SU-DHL-6 (cell line): ENCODE data around the gene FAM200B.

Experiments
- H2AFZ ChIP-seq: fragments of 200-600 bp; sonication (generic); 2 replicates; pipeline ENCODE4 v1.6.1; 2014; ENCODE audit warnings: low read depth, mild to moderate bottlenecking, moderate library complexity, mixed read lengths, antibody characterized with exemption, low read length; ENCODE audit not compliant: severe bottlenecking
- H3F3A ChIP-seq: fragments of 200-600 bp; shearing (Covaris generic); 2 replicates; pipeline ENCODE4 v1.6.0; 2016; ENCODE audit warnings: antibody characterized with exemption, mild to moderate bottlenecking; ENCODE audit not compliant: insufficient read depth
- H3K27ac ChIP-seq: fragments of 200-600 bp; sonication (generic); 2 replicates; pipeline ENCODE4 v1.5.1; 2016; ENCODE audit warnings: low read depth, mild to moderate bottlenecking, low read length, moderate library complexity, mixed read lengths
- H3K27me3 ChIP-seq: fragments of 200-600 bp; sonication (generic), shearing (Covaris generic); 2 replicates; pipeline ENCODE4 v1.6.0; 2014; ENCODE audit warnings: mild to moderate bottlenecking, low read length
- H3K36me3 ChIP-seq: fragments of 200-600 bp; sonication (generic); 2 replicates; pipeline ENCODE4 v1.6.1; 2014; ENCODE audit warnings: mild to moderate bottlenecking, low read length, mixed read lengths
- H3K4me2 ChIP-seq: fragments of 300-600, 200-600 bp; shearing (Covaris generic), sonication (generic); 2 replicates; pipeline ENCODE4 v1.6.0; 2014; ENCODE audit warnings: low read length, low read depth, mild to moderate bottlenecking; ENCODE audit not compliant: poor library complexity, severe bottlenecking
- H3K4me3 ChIP-seq: fragments of 200-600 bp; sonication (generic); 2 replicates; pipeline ENCODE4 v1.5.1; 2014; ENCODE audit warnings: antibody characterized with exemption, low read length, mild to moderate bottlenecking, mixed read lengths; ENCODE audit not compliant: insufficient read depth, poor library complexity, severe bottlenecking
- H3K79me2 ChIP-seq: fragments of 200-600 bp; sonication (generic); 2 replicates; pipeline ENCODE4 v1.6.1; 2014; ENCODE audit warnings: mild to moderate bottlenecking, low read length, moderate library complexity; ENCODE audit not compliant: insufficient read depth
- H3K9ac ChIP-seq: fragments of 200-600 bp; sonication (generic); 2 replicates; pipeline ENCODE4 v1.7.0; 2014; ENCODE audit warnings: mild to moderate bottlenecking, low read length
- H3K9me2 ChIP-seq: fragments of 200-600 bp; sonication (generic); replicated peaks from 2 replicates; pipeline ENCODE4 v1.6.1; 2014; ENCODE audit warnings: low read length; ENCODE audit not compliant: insufficient read depth
- H3K9me3 ChIP-seq: fragments of 200-600 bp; sonication (generic); 2 replicates; pipeline ENCODE4 v1.6.1; 2014; ENCODE audit warnings: low read length, mixed read lengths; ENCODE audit not compliant: insufficient read depth
- H4K20me1 ChIP-seq: fragments of 200-600 bp; sonication (generic); 2 replicates; pipeline ENCODE4 v1.6.1; 2014; ENCODE audit warnings: low read depth, mild to moderate bottlenecking, antibody characterized with exemption, low read length, moderate library complexity, mixed read lengths
- EZH2phosphoT487 ChIP-seq: fragments of 200-600 bp; sonication (generic), shearing (Covaris generic); conservative IDR thresholded peaks from 2 replicates; pipeline ENCODE4 v1.6.1; 2018; ENCODE audit warnings: mild to moderate bottlenecking, antibody characterized with exemption, low read length, moderate library complexity, mixed read lengths
- TF ChIP-seq, protein P1 (sequence below): fragments of 200-600 bp; sonication (generic); IDR thresholded peaks from one replicate; pipeline ENCODE4 v1.5.1; 2017; ENCODE audit warnings: antibody characterized with exemption, mild to moderate bottlenecking, low read length, moderate library complexity; ENCODE audit not compliant: insufficient read depth, poor library complexity, severe bottlenecking

The FAM200B gene

DNA sequence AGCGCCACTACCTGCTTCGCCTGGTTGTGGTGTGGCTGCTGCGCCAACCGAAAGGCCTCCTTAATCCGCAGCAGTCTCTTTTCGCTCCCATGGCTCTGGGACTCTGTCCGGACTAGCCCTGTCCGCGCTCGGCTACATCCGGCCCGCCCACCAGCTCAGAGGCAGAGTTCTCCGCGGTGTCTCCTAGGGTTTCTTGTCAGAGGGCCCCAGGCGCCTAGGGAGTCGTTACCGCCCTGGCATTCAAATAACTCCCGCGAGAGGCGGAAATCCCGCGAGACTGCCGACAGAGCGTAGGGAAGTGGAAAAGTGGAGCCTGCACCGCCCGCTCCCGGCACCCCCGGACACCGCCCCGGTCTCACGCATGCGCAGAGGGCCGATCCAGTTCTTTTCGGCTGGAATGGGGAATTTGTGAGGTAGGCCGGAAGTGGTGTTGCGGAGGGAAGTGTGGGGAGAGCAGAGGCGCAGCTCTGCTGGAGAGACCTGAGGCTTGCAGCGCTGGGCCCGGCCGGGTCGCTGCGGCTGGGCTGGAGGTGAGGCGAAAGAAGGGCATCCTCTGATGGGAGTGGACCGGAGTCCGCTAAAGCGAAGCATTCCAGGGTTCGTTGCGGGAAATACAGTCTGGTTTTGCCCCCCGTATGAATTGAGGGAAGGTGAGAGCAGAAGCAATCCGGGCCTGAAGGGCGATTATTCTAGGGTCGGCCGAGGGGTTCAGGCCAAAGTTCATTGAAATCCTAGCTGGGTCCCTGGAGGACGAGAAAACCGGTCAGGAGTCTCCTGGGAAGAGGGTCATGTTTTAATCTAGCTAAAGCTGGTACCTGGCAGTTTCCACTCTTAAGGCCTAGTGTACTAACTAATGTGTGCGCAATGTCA is at the start of gene FAM200B:
TSS of gene FAM200B (plus strand) at position 456 of the 870 bp plus-strand sequence. CDS start 5,151 bp downstream, outside the sequence.
- H3K9me2 ChIP-seq: no peaks in the 10 kb centered on the region
- H3K4me2 ChIP-seq: peak within 1 kb of the TSS; percentile 79
- no peaks in the 10 kb centered on the region for H4K20me1 ChIP-seq
- H3K79me2 ChIP-seq: peaks cover 77% of the 10 kb centered on the region
- peak within 1 kb of the TSS; percentile 94 for H3K27ac ChIP-seq
- H3K36me3 ChIP-seq: peaks cover 16% of the 10 kb centered on the region
- peaks cover 23% of the 10 kb centered on the region for H3F3A ChIP-seq
- H2AFZ ChIP-seq: peak within 1 kb of the TSS; percentile 92
- TF ChIP-seq, protein P1, sequence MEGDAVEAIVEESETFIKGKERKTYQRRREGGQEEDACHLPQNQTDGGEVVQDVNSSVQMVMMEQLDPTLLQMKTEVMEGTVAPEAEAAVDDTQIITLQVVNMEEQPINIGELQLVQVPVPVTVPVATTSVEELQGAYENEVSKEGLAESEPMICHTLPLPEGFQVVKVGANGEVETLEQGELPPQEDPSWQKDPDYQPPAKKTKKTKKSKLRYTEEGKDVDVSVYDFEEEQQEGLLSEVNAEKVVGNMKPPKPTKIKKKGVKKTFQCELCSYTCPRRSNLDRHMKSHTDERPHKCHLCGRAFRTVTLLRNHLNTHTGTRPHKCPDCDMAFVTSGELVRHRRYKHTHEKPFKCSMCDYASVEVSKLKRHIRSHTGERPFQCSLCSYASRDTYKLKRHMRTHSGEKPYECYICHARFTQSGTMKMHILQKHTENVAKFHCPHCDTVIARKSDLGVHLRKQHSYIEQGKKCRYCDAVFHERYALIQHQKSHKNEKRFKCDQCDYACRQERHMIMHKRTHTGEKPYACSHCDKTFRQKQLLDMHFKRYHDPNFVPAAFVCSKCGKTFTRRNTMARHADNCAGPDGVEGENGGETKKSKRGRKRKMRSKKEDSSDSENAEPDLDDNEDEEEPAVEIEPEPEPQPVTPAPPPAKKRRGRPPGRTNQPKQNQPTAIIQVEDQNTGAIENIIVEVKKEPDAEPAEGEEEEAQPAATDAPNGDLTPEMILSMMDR: no peak
- no peak for TF ChIP-seq EZH2phosphoT487
- peak within 1 kb of the TSS; percentile 99 for H3K4me3 ChIP-seq
- H3K27me3 ChIP-seq: no peaks in the 10 kb centered on the region
- no peaks in the 10 kb centered on the region for H3K9me3 ChIP-seq
- peak within 1 kb of the TSS; percentile 95 for H3K9ac ChIP-seq

DNA sequence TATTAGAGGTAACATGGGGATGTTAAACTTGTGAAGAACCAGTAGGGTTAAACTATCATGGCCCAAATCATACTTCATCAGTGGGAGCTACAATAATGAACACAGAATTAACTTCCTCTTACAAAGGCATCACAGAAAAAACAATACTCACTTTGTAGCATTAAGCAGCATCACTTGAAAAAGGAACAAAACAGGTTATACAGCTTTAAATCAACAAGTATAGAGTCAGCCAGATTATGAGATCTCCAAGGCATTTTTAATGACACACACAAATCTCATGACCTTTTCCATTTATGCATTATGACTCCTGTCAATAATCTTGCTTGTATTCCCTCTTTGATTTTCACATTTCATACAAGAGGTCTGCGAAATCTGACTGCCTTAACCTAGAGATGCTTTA is 44.8 kb upstream of the FAM200B start:
- no peaks in the 10 kb centered on the region for H3K79me2 ChIP-seq
- no peak overlapping the region for H3K4me2 ChIP-seq
- peaks cover 5% of the 10 kb centered on the region; the same call in 1 of the 2 replicates for H3F3A ChIP-seq
- no peak overlapping the region for H3K4me3 ChIP-seq
- H3K9me2 ChIP-seq: no peaks in the 10 kb centered on the region
- TF ChIP-seq, protein P1: no peak
- no peak for TF ChIP-seq EZH2phosphoT487
- no peak overlapping the region for H2AFZ ChIP-seq
- peaks cover 33% of the 10 kb centered on the region for H3K36me3 ChIP-seq
- H3K9ac ChIP-seq: no peak overlapping the region
- no peak overlapping the region for H3K27ac ChIP-seq
- H4K20me1 ChIP-seq: no peaks in the 10 kb centered on the region
- no peaks in the 10 kb centered on the region for H3K9me3 ChIP-seq
- no peaks in the 10 kb centered on the region for H3K27me3 ChIP-seq

DNA sequence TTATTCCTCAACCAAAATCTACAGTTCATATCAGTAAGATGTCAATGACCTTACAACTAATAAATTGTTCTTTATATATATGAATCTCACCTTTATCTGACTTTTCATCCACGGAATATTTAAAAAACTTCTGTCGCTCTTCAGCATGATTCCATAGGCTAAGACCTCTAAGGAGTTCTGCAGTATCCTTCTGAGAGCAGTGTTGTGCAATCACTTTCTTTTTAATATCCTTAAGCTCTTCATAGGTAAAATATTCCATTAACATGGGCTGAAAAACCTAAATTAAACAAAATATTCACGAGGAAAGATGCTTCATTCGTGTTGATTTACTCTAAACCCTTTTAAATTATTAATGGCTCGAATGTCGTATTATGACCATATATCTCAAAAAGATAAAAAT is 43.2 kb upstream of the FAM200B start:
- Histone ChIP-seq H3K9me2 (no peaks in the 10 kb centered on the region), H4K20me1 (no peaks in the 10 kb centered on the region), H3K9ac (no peak overlapping the region), H3F3A (peaks cover 5% of the 10 kb centered on the region; the same call in 1 of the 2 replicates), H3K9me3 (no peaks in the 10 kb centered on the region), H3K27ac (no peak overlapping the region), H2AFZ (no peak overlapping the region), H3K36me3 (peaks cover 29% of the 10 kb centered on the region), H3K79me2 (no peaks in the 10 kb centered on the region), H3K4me2 (no peak overlapping the region), H3K4me3 (no peak overlapping the region), H3K27me3 (no peaks in the 10 kb centered on the region)
- TF ChIP-seq EZH2phosphoT487: no peak
- TF ChIP-seq, protein P1: no peak
